ENCODE data around the gene KAT6B.
A peak's percentile ranks its signal among the peaks of the same experiment; 100 is the strongest.

Gene KAT6B

DNA sequence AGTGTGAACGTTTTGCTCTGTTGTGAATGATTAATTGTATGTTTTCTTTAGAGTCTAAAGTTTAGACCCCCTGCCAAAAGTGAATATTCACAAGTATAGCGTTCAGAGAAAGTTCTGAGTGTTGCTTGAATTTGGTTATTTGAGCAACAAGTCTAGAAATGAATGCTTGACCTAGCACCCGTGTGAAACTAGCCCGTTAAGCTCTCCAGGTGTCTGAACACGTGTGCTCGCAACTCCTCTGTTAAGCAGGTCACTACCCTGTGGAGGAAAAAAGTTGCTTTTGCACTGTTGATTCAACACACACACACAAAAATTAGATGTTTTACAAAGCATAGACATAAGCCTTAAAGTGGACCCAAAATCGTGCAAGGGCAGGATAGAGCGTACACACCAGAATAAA is 206.4 kb downstream of the KAT6B start:
- Mint-ChIP-seq H3K27me3 (no peaks in the 10 kb centered on the region), H3K27ac (no peak overlapping the region), H3K4me1 (ENCODE audit: low read depth) (peaks cover 25% of the 10 kb centered on the region)

DNA sequence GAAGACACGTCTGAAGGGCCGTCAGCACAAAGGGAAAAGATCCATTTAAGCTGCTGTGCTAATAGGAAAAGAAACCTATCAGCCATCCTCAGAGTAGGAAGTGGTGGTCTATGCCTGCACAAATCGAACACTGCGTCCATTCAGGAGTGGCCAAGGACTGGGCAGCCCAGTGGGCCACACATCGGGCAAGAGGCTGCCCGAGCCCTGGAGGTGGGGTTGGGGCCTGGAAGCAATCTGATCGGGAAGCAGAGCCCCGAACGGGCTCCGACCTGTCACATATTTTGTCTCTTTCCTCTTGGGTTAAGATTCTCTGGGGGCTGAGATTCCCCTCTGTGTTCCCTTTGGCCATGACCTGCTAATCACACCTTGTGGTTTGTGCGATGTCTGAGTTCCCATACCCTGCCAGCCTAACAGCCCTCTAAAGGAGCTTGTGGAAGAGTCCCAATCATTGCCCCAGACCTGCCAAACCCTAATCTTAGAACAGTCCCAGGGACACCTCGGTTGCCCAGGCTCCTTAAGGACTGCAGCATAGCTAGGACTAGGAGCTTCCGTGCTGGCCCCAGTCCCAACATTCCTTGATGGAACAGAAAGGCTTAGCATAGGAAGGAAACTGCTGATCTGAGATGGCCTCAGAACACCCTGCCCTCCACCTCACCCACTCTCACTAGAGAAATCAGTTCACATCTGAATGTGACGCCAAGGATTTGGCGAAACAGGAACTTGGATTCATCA is 207.2 kb downstream of the KAT6B start:
- intact Hi-C loops (cut with micrococcal nuclease), result no loop called here
- Mint-ChIP-seq H3K9me3 (peaks cover 7% of the 10 kb centered on the region), H3K27ac (no peak overlapping the region), H3K36me3 (ENCODE audit: low read depth) (peaks cover 26% of the 10 kb centered on the region), H3K4me3 (no peak overlapping the region), H3K4me1 (ENCODE audit: low read depth) (peaks cover 23% of the 10 kb centered on the region), H3K27me3 (no peaks in the 10 kb centered on the region)

More for the DNA sequence above, 206.4 kb downstream of the KAT6B start:
- intact Hi-C loops (cut with micrococcal nuclease), result no loop called here
- no peak overlapping the region for H3K4me3 Mint-ChIP-seq
- H3K9me3 Mint-ChIP-seq, result peaks cover 10% of the 10 kb centered on the region
- peaks cover 29% of the 10 kb centered on the region for H3K36me3 Mint-ChIP-seq (ENCODE audit: low read depth)

DNA sequence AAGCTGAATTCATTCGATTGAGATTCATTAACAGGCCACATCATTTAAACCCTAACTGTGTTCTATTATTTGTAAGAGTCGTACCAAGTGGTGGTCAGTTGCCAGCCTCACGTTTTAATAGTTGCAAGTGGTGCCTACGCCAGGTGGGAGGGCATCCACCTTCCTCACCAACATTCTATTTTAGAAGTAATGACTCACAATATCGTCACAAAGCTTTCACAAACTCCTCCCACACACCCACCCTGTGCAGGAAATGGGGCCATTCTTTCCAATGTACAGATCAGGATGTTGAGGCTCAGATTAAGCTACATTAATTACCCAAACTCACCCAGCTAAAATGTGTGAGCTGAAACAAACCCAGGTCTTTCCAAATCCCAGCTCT is 207.7 kb downstream of the KAT6B start:
- H3K4me1 Mint-ChIP-seq (ENCODE audit: low read depth), result peaks cover 17% of the 10 kb centered on the region
- intact Hi-C loops (cut with micrococcal nuclease), result no loop called here
- no peaks in the 10 kb centered on the region for H3K27me3 Mint-ChIP-seq
- no peak overlapping the region for H3K27ac Mint-ChIP-seq
- peaks cover 20% of the 10 kb centered on the region for H3K36me3 Mint-ChIP-seq (ENCODE audit: low read depth)
- H3K9me3 Mint-ChIP-seq, result peaks cover 1% of the 10 kb centered on the region
- H3K4me3 Mint-ChIP-seq, result no peak overlapping the region

DNA sequence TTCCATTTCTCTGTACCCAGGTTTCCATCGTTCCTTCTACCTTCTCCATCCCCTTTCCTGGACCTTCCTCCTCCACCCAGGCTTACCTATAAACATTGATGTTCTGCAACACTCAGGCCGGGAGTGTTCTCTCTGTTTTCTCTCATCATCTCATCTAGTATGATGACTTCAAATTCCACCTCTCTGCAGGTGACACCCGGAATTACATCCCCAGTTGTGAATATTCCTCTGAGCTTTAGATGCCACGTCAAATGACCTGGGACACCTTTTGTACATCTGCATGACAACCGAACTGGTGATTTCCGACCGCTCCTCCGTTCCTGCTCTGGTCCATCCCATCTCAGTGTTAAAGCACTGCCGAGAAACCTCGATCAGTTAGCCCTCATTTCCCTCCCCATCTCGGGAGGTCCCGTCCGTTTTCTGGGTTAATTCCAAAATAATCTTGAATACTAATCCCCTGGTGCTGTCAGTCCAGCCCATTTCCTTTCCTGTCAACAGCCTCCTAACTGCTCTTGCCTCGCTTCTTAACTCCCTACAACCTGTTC is 208.4 kb downstream of the KAT6B start:
- Mint-ChIP-seq H3K9me3 (no peaks in the 10 kb centered on the region), H3K27ac (no peak overlapping the region), H3K4me3 (no peak overlapping the region), H3K27me3 (no peaks in the 10 kb centered on the region), H3K4me1 (ENCODE audit: low read depth) (peaks cover 17% of the 10 kb centered on the region), H3K36me3 (ENCODE audit: low read depth) (peaks cover 13% of the 10 kb centered on the region)
- intact Hi-C loops (cut with micrococcal nuclease), result no loop called here

DNA sequence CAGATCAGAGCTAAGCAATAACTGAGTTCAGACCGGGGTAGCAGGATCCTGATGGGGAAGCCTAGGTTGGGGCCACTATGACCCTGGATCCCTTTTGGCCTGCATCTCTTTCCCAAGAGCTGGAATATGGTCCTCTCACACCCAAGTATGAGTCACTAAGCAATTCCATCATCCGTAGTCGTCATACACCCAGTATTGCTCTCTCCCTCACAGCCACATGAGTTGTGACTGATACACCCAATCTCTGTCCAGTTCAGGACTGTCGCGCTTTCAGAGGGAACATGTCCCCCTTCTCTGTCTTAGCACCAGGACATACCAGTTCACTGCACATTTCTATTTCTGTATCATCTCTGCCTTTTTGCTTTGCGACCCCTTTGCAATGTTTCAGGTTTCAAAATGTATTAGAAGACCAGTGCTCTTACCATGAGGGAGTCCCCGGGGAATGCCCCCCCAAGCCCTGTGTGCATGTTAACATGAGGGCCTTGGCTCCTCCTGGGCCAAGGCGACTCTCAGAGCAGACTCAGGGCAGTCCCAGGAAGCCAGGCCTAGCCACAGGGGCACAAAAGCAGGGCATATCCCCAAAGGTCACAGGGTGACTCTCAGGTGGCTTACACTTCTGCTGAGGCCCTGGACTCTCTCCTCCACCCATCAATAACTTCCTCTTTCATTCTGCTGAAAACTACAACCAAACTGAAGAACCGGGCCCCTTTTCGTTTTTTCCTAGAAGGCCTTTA is 209.7 kb downstream of the KAT6B start:
- H3K36me3 Mint-ChIP-seq (ENCODE audit: low read depth), result no peaks in the 10 kb centered on the region
- H3K27me3 Mint-ChIP-seq, result no peaks in the 10 kb centered on the region
- intact Hi-C loops (cut with micrococcal nuclease), result no loop called here
- H3K4me1 Mint-ChIP-seq (ENCODE audit: low read depth), result peaks cover 17% of the 10 kb centered on the region
- no peak overlapping the region for H3K27ac Mint-ChIP-seq
- H3K4me3 Mint-ChIP-seq, result no peak overlapping the region
- H3K9me3 Mint-ChIP-seq, result no peaks in the 10 kb centered on the region

DNA sequence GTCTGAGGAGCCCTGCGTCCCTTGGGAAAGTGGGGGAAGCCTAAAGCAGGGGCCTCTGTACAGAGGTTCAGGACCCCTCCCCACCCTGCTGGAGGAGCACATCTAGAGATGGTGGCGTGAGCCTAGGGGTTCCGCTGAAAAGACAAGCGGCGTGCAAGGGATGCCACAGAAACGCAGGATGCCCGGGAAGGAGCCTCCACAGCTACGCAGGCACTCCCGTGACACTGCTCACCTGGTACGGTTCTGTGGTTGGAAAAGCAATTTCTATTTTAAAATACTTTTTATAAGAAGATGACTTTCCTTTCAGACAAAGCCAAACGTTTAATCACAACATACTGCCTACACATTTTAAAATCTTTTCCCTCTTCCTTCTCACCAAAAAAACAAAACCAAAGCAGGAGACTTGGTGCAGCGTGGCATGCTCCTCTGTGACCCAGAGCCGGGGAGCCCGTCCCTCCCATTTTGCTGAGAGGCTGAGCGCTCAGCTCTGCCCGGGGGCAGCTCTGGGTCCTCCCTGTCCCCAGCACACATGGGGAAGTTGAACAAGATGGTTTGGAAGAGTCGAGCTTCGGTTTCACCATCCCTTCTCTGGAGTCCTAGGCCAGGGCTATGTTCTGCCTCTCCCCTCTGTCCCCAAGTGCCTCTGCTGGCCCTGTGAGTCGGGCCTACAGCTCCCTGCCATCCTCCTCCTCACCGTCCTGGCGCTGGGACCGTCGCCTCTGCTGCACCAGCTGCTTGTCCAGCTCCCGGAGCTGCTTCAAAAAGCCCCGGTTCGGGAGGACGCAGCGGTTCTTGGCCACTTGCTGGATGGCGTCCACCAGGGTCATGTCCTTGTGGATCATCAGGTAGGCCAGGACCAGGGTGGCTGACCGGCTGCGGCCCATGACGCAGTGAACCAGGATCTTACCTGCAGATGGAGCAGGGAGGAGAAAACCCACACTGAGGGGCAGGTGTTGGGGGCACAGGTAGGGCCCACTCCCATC is 211.1 kb downstream of the KAT6B start:
- H3K4me1 Mint-ChIP-seq (ENCODE audit: low read depth), result peaks cover 17% of the 10 kb centered on the region
- no peaks in the 10 kb centered on the region for H3K9me3 Mint-ChIP-seq
- H3K36me3 Mint-ChIP-seq (ENCODE audit: low read depth), result no peaks in the 10 kb centered on the region
- H3K4me3 Mint-ChIP-seq, result no peak overlapping the region
- H3K27me3 Mint-ChIP-seq, result no peaks in the 10 kb centered on the region
- intact Hi-C loops (cut with micrococcal nuclease), result no loop called here
- H3K27ac Mint-ChIP-seq, result no peak overlapping the region

DNA sequence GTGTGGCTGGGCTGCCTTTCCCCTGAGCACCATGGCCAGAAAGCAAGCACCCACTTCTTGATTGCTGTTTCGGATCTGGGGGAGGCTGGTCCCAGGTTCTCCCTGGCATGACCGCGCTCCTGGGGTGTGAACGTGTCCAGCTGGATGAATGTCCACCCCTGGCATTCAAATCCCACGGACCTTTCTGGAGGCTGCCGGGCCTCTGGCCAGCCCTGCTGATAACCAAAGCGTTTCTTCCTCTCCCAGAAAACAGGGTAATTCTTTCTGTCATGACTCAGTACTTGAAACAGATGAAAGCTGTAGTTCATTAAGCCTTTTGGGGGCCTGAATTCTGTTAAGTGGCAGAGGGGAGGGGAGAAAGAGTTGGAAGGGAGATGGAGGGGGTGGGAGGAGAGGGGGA is 211.9 kb downstream of the KAT6B start:
- H3K27ac Mint-ChIP-seq, result no peak overlapping the region

DNA sequence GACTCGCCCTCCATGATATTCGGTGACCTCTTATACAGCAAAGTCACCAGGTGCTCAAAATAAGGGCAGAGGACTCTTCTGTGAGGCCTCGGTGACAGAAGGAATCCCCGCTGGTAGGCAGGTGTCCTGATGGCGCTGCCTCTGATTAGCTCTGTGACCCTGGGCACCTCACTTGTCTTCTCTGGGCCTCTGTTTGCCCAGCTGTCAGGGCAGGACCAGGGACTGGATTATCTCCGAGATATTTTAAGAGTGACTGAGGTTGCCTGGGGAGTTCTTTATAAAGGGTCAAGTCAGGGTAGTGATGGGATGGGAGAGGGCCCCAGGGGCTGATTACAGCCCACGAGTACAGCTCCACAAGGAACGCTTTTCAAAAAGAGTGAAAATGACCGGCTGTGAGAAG is 214.2 kb downstream of the KAT6B start:
- H3K4me1 Mint-ChIP-seq (ENCODE audit: low read depth), result peaks cover 31% of the 10 kb centered on the region
- no peaks in the 10 kb centered on the region for H3K9me3 Mint-ChIP-seq
- peaks cover 14% of the 10 kb centered on the region for H3K27me3 Mint-ChIP-seq
- no peak overlapping the region for H3K4me3 Mint-ChIP-seq
- intact Hi-C loops (cut with micrococcal nuclease), result no loop called here
- no peaks in the 10 kb centered on the region for H3K36me3 Mint-ChIP-seq (ENCODE audit: low read depth)
- no peak overlapping the region for H3K27ac Mint-ChIP-seq

More for the DNA sequence above, 211.9 kb downstream of the KAT6B start:
- peaks cover 2% of the 10 kb centered on the region for H3K27me3 Mint-ChIP-seq
- H3K9me3 Mint-ChIP-seq, result no peaks in the 10 kb centered on the region
- peaks cover 17% of the 10 kb centered on the region for H3K4me1 Mint-ChIP-seq (ENCODE audit: low read depth)
- H3K36me3 Mint-ChIP-seq (ENCODE audit: low read depth), result no peaks in the 10 kb centered on the region
- no peak overlapping the region for H3K4me3 Mint-ChIP-seq
- intact Hi-C loops (cut with micrococcal nuclease), result no loop called here

DNA sequence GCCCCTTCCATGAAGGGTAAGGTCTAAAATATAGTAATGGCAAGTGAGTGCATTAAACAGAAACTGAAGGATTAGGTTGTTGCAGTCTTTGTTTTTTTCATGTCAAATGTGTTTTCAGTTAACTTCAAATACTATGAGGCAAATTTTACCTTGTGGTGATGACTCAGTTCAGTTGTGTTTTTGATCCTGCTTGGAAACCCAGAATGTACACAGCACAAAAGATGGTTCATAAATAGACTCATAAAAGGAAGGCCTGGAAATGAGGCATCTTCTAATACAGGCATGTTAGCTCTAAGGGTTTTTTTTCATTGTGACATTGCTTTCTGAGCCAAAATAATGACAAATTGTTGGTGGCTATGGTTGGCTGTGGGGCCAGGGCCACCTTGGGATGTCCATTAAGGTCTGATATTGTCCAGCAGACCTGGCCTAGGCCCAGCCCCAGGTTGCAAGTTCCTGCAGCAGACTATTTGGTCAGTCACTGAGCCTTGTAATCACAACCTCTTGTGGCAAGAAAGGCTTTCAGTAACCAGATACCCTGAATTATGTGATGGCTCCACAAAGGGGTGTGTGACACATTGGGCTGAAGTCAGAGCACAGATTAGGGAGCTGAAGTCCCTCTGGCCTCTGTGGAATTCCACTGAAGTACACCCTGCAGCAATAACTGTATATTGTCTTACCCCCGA is 216.0 kb downstream of the KAT6B start:
- intact Hi-C loops (cut with micrococcal nuclease), result no loop called here
- Mint-ChIP-seq H3K4me1 (ENCODE audit: low read depth) (peaks cover 16% of the 10 kb centered on the region), H3K36me3 (ENCODE audit: low read depth) (no peaks in the 10 kb centered on the region), H3K9me3 (no peaks in the 10 kb centered on the region), H3K27me3 (peaks cover 14% of the 10 kb centered on the region), H3K4me3 (no peak overlapping the region), H3K27ac (no peak overlapping the region)

DNA sequence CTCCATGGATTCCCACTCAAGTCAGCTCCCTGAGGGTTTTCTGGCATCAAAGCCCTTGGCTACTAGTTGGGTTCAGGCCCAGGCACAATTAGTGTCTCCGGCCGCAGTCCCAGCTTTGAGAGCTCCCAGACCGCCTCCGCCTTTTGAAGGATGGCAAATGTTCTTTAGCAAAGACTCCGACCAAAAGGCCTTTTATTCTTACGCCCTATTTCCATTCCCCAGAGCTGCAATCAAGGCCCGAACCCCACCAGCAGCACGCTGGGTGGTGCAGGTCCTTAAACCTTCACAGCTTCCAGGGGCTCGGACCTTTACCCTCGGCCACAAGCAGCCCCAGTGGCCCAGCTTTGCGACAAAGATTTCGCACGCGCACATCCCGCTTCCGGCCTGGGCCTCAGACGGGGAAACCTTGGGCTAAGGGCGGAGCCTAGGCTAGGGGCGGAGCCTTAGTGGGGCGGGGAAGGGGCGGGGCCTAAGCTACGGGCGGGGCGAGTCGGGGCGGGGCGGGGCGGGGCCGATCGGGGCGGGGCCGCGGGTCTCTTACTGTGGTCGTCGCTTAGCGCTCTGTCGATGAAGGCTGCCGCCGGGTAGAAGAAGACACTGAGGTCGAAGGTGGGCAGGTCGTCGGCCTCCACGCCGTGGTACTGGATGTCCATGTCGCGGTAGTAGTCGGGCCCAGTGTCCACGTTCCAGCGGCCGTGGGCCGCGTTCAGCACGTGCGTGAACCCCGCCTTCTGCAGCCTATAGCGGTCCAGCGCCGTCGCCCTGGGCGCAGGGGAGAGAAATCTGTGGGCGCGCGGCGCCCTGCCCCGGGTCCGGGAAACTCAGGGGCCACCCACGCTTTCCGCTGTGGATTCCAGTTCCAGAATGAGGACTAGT is 217.1 kb downstream of the KAT6B start:
- intact Hi-C loops (cut with micrococcal nuclease), result no loop called here
- H3K4me3 Mint-ChIP-seq, result peak overlapping the region; percentile 41
- H3K36me3 Mint-ChIP-seq (ENCODE audit: low read depth), result no peaks in the 10 kb centered on the region
- H3K27me3 Mint-ChIP-seq, result peaks cover 14% of the 10 kb centered on the region
- no peaks in the 10 kb centered on the region for H3K9me3 Mint-ChIP-seq
- no peak overlapping the region for H3K27ac Mint-ChIP-seq
- H3K4me1 Mint-ChIP-seq (ENCODE audit: low read depth), result peaks cover 14% of the 10 kb centered on the region

DNA sequence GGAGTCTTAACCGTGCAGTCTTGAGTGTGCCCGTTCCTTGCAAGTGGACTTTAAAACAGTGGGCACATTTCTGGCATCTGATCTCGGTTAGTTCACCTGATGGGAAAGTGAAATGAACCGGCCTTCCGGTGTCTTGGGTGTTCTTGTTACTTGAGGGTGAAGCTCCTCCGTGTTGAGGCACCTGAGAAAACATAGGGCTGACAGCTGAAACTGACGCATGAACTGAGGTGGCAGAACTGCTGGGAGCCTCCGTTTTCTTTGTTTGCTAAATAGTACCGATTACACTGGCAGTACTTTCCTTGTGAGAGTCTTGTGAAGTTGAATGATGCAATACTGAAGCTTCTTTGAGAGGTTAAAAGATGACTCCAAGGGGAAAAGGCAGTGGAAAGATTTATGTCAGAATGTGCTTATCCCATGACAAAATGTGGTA is 222.3 kb downstream of the KAT6B start:
- no peak overlapping the region for H3K27ac Mint-ChIP-seq
- no peak overlapping the region for H3K4me3 Mint-ChIP-seq

DNA sequence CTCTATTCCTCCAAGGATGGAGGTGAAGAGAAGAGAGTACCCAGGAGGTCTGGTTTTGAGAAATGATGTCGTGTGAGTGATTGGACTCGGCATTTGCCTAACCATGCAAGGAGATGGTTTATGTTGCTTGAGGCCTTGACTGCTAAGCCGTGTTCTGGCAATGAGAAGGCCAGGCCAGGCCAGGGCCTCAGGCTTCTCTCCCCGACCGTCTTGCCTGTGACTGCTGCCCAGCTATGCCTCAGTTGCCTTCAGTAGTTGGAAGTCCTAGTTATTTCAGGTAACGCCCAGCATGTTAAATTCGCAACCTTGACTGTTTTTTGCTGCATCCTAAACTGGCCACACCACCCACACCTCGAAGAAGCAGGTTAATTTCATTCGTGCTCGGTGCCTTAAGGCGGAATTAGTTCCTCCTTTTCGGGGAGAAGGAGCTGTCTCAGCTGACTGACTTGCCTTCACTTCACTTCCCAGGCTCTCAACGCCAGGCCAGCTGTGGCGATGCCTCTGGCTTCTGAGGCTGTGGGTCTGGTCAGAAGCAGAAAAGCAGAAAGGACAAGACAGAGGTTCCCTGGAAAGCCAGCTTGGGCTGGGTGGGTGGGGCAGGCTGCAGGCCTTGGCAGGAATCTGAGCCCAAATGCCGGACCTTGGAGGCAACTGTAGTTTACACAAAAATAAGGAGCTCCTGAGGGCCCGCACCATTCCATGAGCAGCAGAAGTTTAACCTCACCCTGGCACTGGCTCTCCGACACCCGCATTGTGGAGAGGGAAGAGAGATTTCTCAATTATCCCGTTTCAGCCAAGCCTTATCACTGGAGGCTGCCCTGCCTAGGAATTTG is 223.1 kb downstream of the KAT6B start:
- H3K27ac Mint-ChIP-seq, result no peak overlapping the region
- peaks cover 3% of the 10 kb centered on the region for H3K4me1 Mint-ChIP-seq (ENCODE audit: low read depth)
- peaks cover 1% of the 10 kb centered on the region for H3K27me3 Mint-ChIP-seq
- no peaks in the 10 kb centered on the region for H3K36me3 Mint-ChIP-seq (ENCODE audit: low read depth)
- H3K4me3 Mint-ChIP-seq, result no peak overlapping the region
- no peaks in the 10 kb centered on the region for H3K9me3 Mint-ChIP-seq
- intact Hi-C loops (cut with micrococcal nuclease), result no loop called here

More for the DNA sequence above, 222.3 kb downstream of the KAT6B start:
- intact Hi-C loops (cut with micrococcal nuclease), result no loop called here
- Mint-ChIP-seq H3K4me1 (ENCODE audit: low read depth) (peaks cover 12% of the 10 kb centered on the region), H3K9me3 (no peaks in the 10 kb centered on the region), H3K27me3 (peaks cover 10% of the 10 kb centered on the region), H3K36me3 (ENCODE audit: low read depth) (no peaks in the 10 kb centered on the region)
